Transverse colon (tissue), 4 donors: Measurements from ENCODE around the gene SLCO4A1. TPM values are rescaled to one million over a fixed set of nuclear protein-coding genes. Genes with fewer than 3 reads are reported as not detected.

Source experiments
- DNase-seq: peaks from one replicate; pipeline ENCODE4 v3.0.0-alpha.2; 2019
- H3K27ac ChIP-seq, 4 donors: fragments of 200-600 bp; sonication (generic); 2 replicates each; pipeline ENCODE4 v1.5.1; 2016 to 2018; ENCODE audit warnings: inconsistent platforms in 4 of 4
- H3K27me3 ChIP-seq: fragments of 200-600 bp; sonication (generic); 2 replicates; pipeline ENCODE4 v1.5.1; 2017; ENCODE audit warnings: inconsistent platforms
- H3K36me3 ChIP-seq, 4 donors: fragments of 200-600 bp; sonication (generic); 2 replicates each; pipeline ENCODE4 v1.5.1; 2017 to 2019; ENCODE audit warnings: inconsistent platforms in 4 of 4
- H3K4me1 ChIP-seq, 4 donors: fragments of 200-600 bp; sonication (generic); 2 replicates each; pipeline ENCODE4 v1.5.1; 2017 to 2020; ENCODE audit warnings: inconsistent platforms in 4 of 4
- H3K4me3 ChIP-seq, 4 donors: fragments of 200-600 bp; sonication (generic); 1 replicate in 1 of 4; 2 replicates in 3 of 4; pipeline versions ENCODE4 v1.5.1 to v1.6.1; 2017 to 2019; ENCODE audit warnings: inconsistent platforms in 4 of 4
- H3K9me3 ChIP-seq, 2 donors: fragments of 200-600 bp; sonication (generic); 2 replicates each; pipeline ENCODE4 v1.5.1; 2017 to 2019; ENCODE audit warnings: inconsistent platforms in 2 of 2
- EP300 ChIP-seq: sonication (generic); formaldehyde crosslinking; IDR thresholded peaks from one replicate; pipeline ENCODE4 v1.6.1; 2017; ENCODE audit warnings: antibody characterized with exemption, low read depth
- POLR2A ChIP-seq: fragments of 450-650 bp; IDR thresholded peaks from one replicate; pipeline ENCODE4 v1.6.1; 2016; ENCODE audit warnings: antibody characterized with exemption, mild to moderate bottlenecking, moderate library complexity
- POLR2AphosphoS5 ChIP-seq, 3 donors: sonication (generic); formaldehyde crosslinking; IDR thresholded peaks; one replicate each; pipeline ENCODE4 v1.6.1; 2016; ENCODE audit warnings: antibody characterized with exemption in 3 of 3
- WGBS, 2 donors: methylation state at CpG; one replicate each; pipeline ENCODE4 v1.1.5; 2018; ENCODE audit warnings: low coverage in 1 of 2; 5-methylcytosine and 5-hydroxymethylcytosine counted together
- in situ Hi-C, 4 donors: fragments of 200-750 bp; cut with MboI; loops; one replicate each; pipeline versions ENCODE4 v1.15.0 to v1.15.1; 2017; ENCODE audit warnings: low sequenced_read_pairs in 3 of 4, low pct_ligation_motif_present in 1 of 4, low pct_unique_long_range_greater_than_20kb in 1 of 4
- intact Hi-C: fragments of 100-400 bp; cut with DNase I; formaldehyde crosslinking; loops from one replicate; pipeline ENCODE4 v1.15.1; 2023; ENCODE audit warnings: low total_unique reads
- total RNA-seq, 4 donors: library from RNA; depleted of rRNA; stranded (reverse); fragments of >200 nt; gene quantifications; one replicate each; pipeline ENCODE4 v1.1.0, GENCODE V29; 2016
- TF ChIP-seq, protein P1 (sequence below), 5 experiments: fragments of 200-600 bp in 3 of 5; fragments of 450-650 bp in 2 of 5; sonication (generic) in 3 of 5; IDR thresholded peaks; 1 replicate in 2 of 5; 2 replicates in 3 of 5; pipeline ENCODE4 v1.5.1; 2016 to 2017; ENCODE audit warnings: antibody characterized with exemption in 5 of 5, inconsistent platforms in 3 of 5, mild to moderate bottlenecking in 2 of 5, moderate library complexity in 1 of 5

SLCO4A1 gene
- total RNA-seq, 4 donors from 2014 or later = 13.7 to 375 (median 60.0) TPM

DNA sequence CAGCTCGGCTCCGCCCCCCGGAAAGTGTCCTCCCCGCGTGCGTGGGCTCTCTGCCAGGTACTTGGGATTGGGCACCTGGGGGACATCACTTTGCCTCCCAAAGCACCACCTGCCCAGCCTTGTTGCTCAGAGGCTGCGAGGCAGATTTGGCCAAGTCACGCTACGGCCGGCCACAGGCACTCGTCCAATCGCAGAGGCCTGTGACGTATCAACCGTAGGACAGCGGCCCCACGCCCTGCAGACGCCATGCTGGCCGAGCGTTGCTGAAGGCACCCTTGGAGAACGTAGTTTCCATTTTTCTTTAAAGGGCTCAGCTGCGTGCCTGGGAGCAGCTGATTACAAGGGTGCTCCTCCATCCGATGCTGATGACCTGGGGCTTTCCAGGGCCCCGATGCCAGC lies 69.4 kb downstream of the SLCO4A1 start:
- Histone ChIP-seq H3K27me3 (peaks cover 54% of the 10 kb centered on the region), H3K4me1 (peaks cover 0 to 7% (median 3%) of the 10 kb centered on the region in 4 donors), H3K9me3 (no peaks in the 10 kb centered on the region), H3K36me3 (no peaks in the 10 kb centered on the region), H3K27ac (peak overlapping the region; percentile 21 to 77 (median 65)), H3K4me3 (no peak overlapping the region)
- TF ChIP-seq POLR2AphosphoS5 (IDR thresholded peaks at IDR 0.05) (peak in 2 of 3 donors; percentile 10 to 60), EP300 (no peak)
- peak; percentile 34 for DNase-seq
- in situ Hi-C loops (no loop called here), intact Hi-C loops (no loop called here)
- 43% methylated on average over 16 of the region's 23 CpGs; no CpG with 5 or more reads in 1 of the 2 donors for WGBS, 2 donors

DNA sequence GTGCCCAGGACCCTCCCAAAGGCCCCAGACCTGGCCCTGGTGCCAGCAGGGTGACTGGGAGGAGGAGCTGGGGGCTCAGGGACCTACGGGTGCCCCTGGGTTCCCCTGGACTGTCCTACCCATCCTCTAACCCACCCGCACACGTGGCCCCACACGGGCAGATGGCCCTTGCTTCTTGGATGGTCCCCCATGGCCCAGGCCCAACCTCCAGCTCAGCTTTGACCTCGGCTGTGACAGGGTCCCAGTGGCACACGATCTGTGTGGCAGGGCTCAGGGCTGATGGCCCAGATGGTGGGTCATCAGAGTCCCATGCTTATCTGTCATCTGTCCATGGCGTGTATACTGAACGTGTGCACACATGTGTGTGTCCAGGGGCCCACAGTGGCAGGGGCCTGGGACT lies 70.3 kb downstream of the SLCO4A1 start:
- DNase-seq = no peak
- no peaks in the 10 kb centered on the region for H3K36me3 ChIP-seq
- in situ Hi-C loops = no loop called here
- WGBS, 2 donors = 79% methylated on average over 8 of the region's 8 CpGs; no CpG with 5 or more reads in 1 of the 2 donors
- intact Hi-C loops = no loop called here
- no peaks in the 10 kb centered on the region for H3K9me3 ChIP-seq
- TF ChIP-seq, protein P1, sequence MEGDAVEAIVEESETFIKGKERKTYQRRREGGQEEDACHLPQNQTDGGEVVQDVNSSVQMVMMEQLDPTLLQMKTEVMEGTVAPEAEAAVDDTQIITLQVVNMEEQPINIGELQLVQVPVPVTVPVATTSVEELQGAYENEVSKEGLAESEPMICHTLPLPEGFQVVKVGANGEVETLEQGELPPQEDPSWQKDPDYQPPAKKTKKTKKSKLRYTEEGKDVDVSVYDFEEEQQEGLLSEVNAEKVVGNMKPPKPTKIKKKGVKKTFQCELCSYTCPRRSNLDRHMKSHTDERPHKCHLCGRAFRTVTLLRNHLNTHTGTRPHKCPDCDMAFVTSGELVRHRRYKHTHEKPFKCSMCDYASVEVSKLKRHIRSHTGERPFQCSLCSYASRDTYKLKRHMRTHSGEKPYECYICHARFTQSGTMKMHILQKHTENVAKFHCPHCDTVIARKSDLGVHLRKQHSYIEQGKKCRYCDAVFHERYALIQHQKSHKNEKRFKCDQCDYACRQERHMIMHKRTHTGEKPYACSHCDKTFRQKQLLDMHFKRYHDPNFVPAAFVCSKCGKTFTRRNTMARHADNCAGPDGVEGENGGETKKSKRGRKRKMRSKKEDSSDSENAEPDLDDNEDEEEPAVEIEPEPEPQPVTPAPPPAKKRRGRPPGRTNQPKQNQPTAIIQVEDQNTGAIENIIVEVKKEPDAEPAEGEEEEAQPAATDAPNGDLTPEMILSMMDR (IDR thresholded peaks at IDR 0.05) = no peak
- TF ChIP-seq POLR2AphosphoS5 (IDR thresholded peaks at IDR 0.05) = no peak
- TF ChIP-seq POLR2A = no peak
- peaks cover 49% of the 10 kb centered on the region for H3K27me3 ChIP-seq
- peaks cover 0 to 11% (median 3%) of the 10 kb centered on the region in 4 donors for H3K4me1 ChIP-seq
- no peak overlapping the region for H3K4me3 ChIP-seq
- H3K27ac ChIP-seq = peak overlapping the region; percentile 21 to 77 (median 65)

DNA sequence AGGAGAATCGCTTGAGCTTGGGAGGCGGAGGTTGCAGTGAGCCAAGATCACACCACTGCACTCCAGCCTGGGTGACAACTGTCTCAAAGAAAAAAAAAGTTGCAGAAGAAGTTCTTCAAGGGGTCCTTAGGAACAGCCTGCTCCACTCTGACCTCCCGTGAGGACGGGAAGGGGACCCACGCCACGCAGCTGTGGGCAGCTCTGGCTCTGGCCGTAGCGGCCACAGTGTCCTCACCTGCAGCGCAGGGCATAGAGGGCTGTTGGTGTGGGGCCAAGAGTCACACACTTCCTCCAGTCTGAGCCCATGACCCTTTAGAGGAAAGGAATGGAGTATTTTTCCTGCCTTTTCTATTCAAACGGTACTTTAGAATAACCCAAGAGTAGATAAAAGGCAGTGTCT lies 71.7 kb downstream of the SLCO4A1 start:
- no peak for TF ChIP-seq EP300
- no peak for TF ChIP-seq POLR2AphosphoS5 (IDR thresholded peaks at IDR 0.05)
- TF ChIP-seq POLR2A = no peak
- TF ChIP-seq, protein P1 (IDR thresholded peaks at IDR 0.05) = no peak
- WGBS, 2 donors = 91% methylated on average over 10 of the region's 10 CpGs; no CpG with 5 or more reads in 1 of the 2 donors
- H3K27me3 ChIP-seq = peaks cover 40% of the 10 kb centered on the region

DNA sequence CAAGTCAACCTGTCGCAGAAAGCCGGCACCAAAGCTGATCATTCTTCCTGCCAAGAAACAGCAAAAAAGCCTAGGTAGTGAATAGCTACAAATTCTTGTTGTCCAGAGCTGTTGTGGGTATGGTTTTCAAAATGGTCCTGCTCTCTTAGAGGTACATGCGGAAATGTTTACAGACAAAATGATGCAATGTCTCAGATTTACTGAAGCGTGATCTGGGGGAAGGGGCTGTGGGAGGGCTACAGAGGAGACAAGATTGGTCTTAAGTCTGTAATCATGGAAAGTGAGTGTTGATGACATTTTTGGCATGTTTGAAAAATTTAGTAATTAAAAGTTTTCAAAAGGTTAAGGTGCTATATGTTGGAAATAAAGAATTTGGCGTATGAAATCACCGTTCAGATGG lies 72.5 kb downstream of the SLCO4A1 start:
- Histone ChIP-seq H3K4me1 (peaks cover 0 to 6% (median 3%) of the 10 kb centered on the region in 4 donors), H3K27me3 (peaks cover 32% of the 10 kb centered on the region), H3K27ac (peak overlapping the region; percentile 26 to 77 (median 65)), H3K4me3 (no peak overlapping the region), H3K9me3 (no peaks in the 10 kb centered on the region), H3K36me3 (no peaks in the 10 kb centered on the region)
- WGBS, 2 donors = 79 to 87% methylated on average over 4 to 6 of the region's 6 CpGs
- TF ChIP-seq POLR2AphosphoS5 (IDR thresholded peaks at IDR 0.05) = no peak
- TF ChIP-seq, protein P1 (IDR thresholded peaks at IDR 0.05) = no peak
- no peak for TF ChIP-seq EP300
- no peak for TF ChIP-seq POLR2A
- no peak for DNase-seq
- intact Hi-C loops (no loop called here), in situ Hi-C loops (no loop called here)

More for the DNA sequence above, 71.7 kb downstream of the SLCO4A1 start:
- in situ Hi-C loops (no loop called here), intact Hi-C loops (no loop called here)
- H3K9me3 ChIP-seq = no peaks in the 10 kb centered on the region
- H3K4me1 ChIP-seq = peaks cover 0 to 6% (median 3%) of the 10 kb centered on the region in 4 donors
- DNase-seq = no peak
- H3K27ac ChIP-seq = peak overlapping the region; percentile 26 to 77 (median 65)
- no peaks in the 10 kb centered on the region for H3K36me3 ChIP-seq
- H3K4me3 ChIP-seq = no peak overlapping the region

DNA sequence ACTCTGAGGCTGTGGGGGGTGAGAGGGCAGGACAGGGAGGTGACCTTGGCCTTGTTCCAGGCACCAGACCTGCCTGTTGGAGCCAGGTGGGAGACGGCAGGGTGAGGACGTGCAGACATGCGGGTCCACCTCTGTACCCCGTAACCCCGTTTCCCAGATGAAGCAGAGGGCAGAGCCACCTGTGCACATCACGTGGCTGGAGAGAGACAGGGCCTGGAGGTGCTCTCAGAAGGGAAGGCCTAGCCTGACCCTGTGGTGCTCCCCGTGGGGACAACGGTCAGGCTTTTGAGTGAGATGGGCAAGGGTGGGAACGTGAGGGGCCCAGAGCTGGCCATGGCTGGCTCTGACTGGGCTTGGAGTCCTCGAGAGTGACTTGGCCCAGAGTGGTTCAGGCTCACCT lies 72.9 kb downstream of the SLCO4A1 start:
- Histone ChIP-seq H3K27me3 (peaks cover 30% of the 10 kb centered on the region), H3K9me3 (no peaks in the 10 kb centered on the region), H3K27ac (peak overlapping the region; percentile 33 to 77 (median 65)), H3K4me3 (no peak overlapping the region), H3K36me3 (no peaks in the 10 kb centered on the region), H3K4me1 (peaks cover 0 to 6% (median 3%) of the 10 kb centered on the region in 4 donors)
- WGBS, 2 donors = 75% methylated on average over 10 of the region's 10 CpGs; no CpG with 5 or more reads in 1 of the 2 donors
- no peak for DNase-seq
- intact Hi-C loops (no loop called here), in situ Hi-C loops (no loop called here)
- TF ChIP-seq EP300 (no peak), POLR2A (no peak), POLR2AphosphoS5 (IDR thresholded peaks at IDR 0.05) (no peak)
- TF ChIP-seq, protein P1 (IDR thresholded peaks at IDR 0.05) = no peak
